CD4-positive, alpha-beta T cell (primary cell): ENCODE data around the gene DTD1. TPM values are rescaled to one million over a fixed set of nuclear protein-coding genes. Genes with fewer than 3 reads are reported as not detected.

ENCODE experiments used
- ATAC-seq: fragments of 200-7000 bp; cut with Tn5 transposase; one replicate; pipeline ENCODE4 v1.10.0; 2022; ENCODE audit warnings: mild to moderate bottlenecking; ENCODE audit not compliant: poor library complexity
- CTCF ChIA-PET: fragments of 350-600 bp; sonication (Branson Sonifier 250); formaldehyde crosslinking; loops from one replicate; lab custom pipeline; 2021; ENCODE audit warnings: antibody characterized with exemption, inconsistent platforms; lab: Charles Lee
- POLR2A ChIA-PET: fragments of 350-600 bp; sonication (Branson Sonifier 250); formaldehyde crosslinking; loops from one replicate; lab custom pipeline; 2021; ENCODE audit warnings: antibody characterized with exemption, inconsistent platforms; lab: Charles Lee
- DNase-seq, 14 experiments: peaks; one replicate each; pipeline ENCODE4 v3.0.0-alpha.2; 2013 to 2020; ENCODE audit warnings: mixed read lengths in 2 of 14
- H3K27ac ChIP-seq, 2 donors: one replicate each; pipeline versions ENCODE4 v1.5.1 to v1.7.0; 2013; ENCODE audit warnings: low read length in 2 of 2, low read depth in 1 of 2, mild to moderate bottlenecking in 1 of 2
- H3K27me3 ChIP-seq, 2 experiments: 1 replicate in 1 of 2; 2 replicates in 1 of 2; pipeline versions ENCODE4 v1.6.1 to v1.7.0; 2013; ENCODE audit warnings: low read length in 2 of 2, control low read depth in 1 of 2, mild to moderate bottlenecking in 1 of 2, moderate library complexity in 1 of 2; ENCODE audit not compliant: insufficient read depth in 2 of 2, control insufficient read depth in 1 of 2
- H3K36me3 ChIP-seq: one replicate; pipeline ENCODE4 v1.6.1; 2013; ENCODE audit warnings: low read length, control low read depth; ENCODE audit not compliant: insufficient read depth
- H3K4me1 ChIP-seq: one replicate; pipeline ENCODE4 v1.6.1; 2013; ENCODE audit warnings: low read length, control low read depth; ENCODE audit not compliant: insufficient read depth
- H3K4me3 ChIP-seq: one replicate; pipeline ENCODE4 v1.5.1; 2013; ENCODE audit warnings: mild to moderate bottlenecking, low read length, moderate library complexity
- H3K9me3 ChIP-seq, 2 experiments: 1 replicate in 1 of 2; 2 replicates in 1 of 2; pipeline versions ENCODE4 v1.6.1 to v1.7.0; 2013; ENCODE audit warnings: low read length in 2 of 2, mild to moderate bottlenecking in 2 of 2, control low read depth in 1 of 2, moderate library complexity in 1 of 2; ENCODE audit not compliant: control insufficient read depth in 1 of 2, insufficient read depth in 1 of 2
- H3K27ac Mint-ChIP-seq: one replicate; pipeline ENCODE4 v1.8.0; 2020; ENCODE audit warnings: mixed read lengths
- H3K27me3 Mint-ChIP-seq: one replicate; pipeline ENCODE4 v1.8.0; 2021; ENCODE audit warnings: mixed read lengths
- H3K36me3 Mint-ChIP-seq: one replicate; pipeline ENCODE4 v1.8.0; 2021; ENCODE audit warnings: low read depth, mixed read lengths
- H3K4me1 Mint-ChIP-seq: one replicate; pipeline ENCODE4 v1.8.0; 2021; ENCODE audit warnings: low read depth, mixed read lengths
- H3K4me3 Mint-ChIP-seq: one replicate; pipeline ENCODE4 v1.8.0; 2020; ENCODE audit warnings: mild to moderate bottlenecking, mixed read lengths
- H3K9me3 Mint-ChIP-seq: one replicate; pipeline ENCODE4 v1.8.0; 2020; ENCODE audit warnings: mixed read lengths
- CTCF ChIP-seq: fragments of 200-600 bp; IDR thresholded peaks from one replicate; pipeline ENCODE4 v1.8.0; 2022; ENCODE audit warnings: antibody characterized with exemption, mild to moderate bottlenecking
- intact Hi-C, 2 experiments: fragments of 100-400 bp; cut with DNase I in 1 of 2; cut with micrococcal nuclease in 1 of 2; formaldehyde crosslinking; loops; one replicate each; pipeline versions ENCODE4 v1.15.1 to v1.9.0; 2023 to 2025; cut with DNase I, micrococcal nuclease
- total RNA-seq, 174 experiments: library from RNA in 2 of 174; stranded (reverse) in 2 of 174; gene quantifications; one replicate each; pipeline ENCODE4 v1.2.3 and lab custom pipeline; 2021 to 2026

DTD1 gene
- total RNA-seq, 2 experiments from 2014 or later = 15.4 to 16.1 TPM

DNA sequence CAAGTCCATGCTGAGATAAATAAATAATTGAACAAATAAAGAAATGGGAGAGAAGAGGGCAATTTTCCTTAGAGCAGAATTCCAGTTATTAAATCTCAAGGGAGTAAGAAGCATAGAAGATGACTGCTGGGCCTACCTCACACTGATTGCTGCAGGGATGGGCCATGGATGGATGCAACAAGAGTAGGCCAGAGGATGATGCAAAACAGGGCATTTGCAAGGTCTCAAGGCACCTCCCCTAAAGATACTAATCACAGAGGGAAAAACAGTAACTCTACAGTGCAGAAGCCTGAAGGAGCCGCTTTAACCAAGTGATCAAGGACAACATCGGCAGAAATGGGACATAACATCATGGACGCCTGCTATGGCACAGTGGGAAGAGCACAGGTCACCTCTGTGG lies 224.1 kb downstream of the DTD1 start:
- H3K36me3 Mint-ChIP-seq = no peaks in the 10 kb centered on the region
- CTCF ChIA-PET = no interaction called here
- POLR2A ChIA-PET = interaction anchor here (1.2 kb wide), 1 partner anchor 18 kb away, joined by 5 read pairs; no protein-coding TSS in a partner anchor
- ATAC-seq (no peak), DNase-seq (no peak)
- no peak overlapping the region for H3K4me3 ChIP-seq
- TF ChIP-seq CTCF = no peak
- peaks cover 4% of the 10 kb centered on the region for H3K27me3 Mint-ChIP-seq
- H3K4me1 ChIP-seq = no peaks in the 10 kb centered on the region
- no peaks in the 10 kb centered on the region for H3K9me3 ChIP-seq
- no peak overlapping the region for H3K27ac Mint-ChIP-seq
- no peaks in the 10 kb centered on the region for H3K4me1 Mint-ChIP-seq
- no peaks in the 10 kb centered on the region for H3K36me3 ChIP-seq
- no peaks in the 10 kb centered on the region for H3K27me3 ChIP-seq
- no peak overlapping the region for H3K27ac ChIP-seq
- intact Hi-C loops = no loop called here
- H3K9me3 Mint-ChIP-seq = no peaks in the 10 kb centered on the region
- H3K4me3 Mint-ChIP-seq = no peak overlapping the region

GRCh38 chr20:18813483-18813882 lies 225.6 kb downstream of the DTD1 start, which contains the start of gene SCP2D1:
Gene SCP2D1 (plus strand): TSS chr20:18813783. CDS start chr20:18813816, 33 bp downstream.
- H3K36me3 Mint-ChIP-seq = no peaks in the 10 kb centered on the region
- no peak for TF ChIP-seq CTCF
- POLR2A ChIA-PET = no interaction called here
- no peak for ATAC-seq
- no peaks in the 10 kb centered on the region for H3K9me3 ChIP-seq
- CTCF ChIA-PET = no interaction called here
- H3K27me3 Mint-ChIP-seq = peaks cover 4% of the 10 kb centered on the region
- no peaks in the 10 kb centered on the region for H3K4me1 Mint-ChIP-seq
- no peaks in the 10 kb centered on the region for H3K4me1 ChIP-seq
- no peak within 1 kb of the TSS for H3K4me3 ChIP-seq
- H3K36me3 ChIP-seq = no peaks in the 10 kb centered on the region
- no peak within 1 kb of the TSS for H3K27ac ChIP-seq
- no peak within 1 kb of the TSS for H3K4me3 Mint-ChIP-seq
- H3K27ac Mint-ChIP-seq = no peak within 1 kb of the TSS
- intact Hi-C loops = no loop called here
- no peaks in the 10 kb centered on the region for H3K27me3 ChIP-seq
- no peaks in the 10 kb centered on the region for H3K9me3 Mint-ChIP-seq
- no peak for DNase-seq

GRCh38 chr20:18815194-18815942 lies 227.5 kb downstream of the DTD1 start:
- no peak overlapping the region for H3K27ac Mint-ChIP-seq
- no peaks in the 10 kb centered on the region for H3K36me3 Mint-ChIP-seq
- DNase-seq = no peak
- ChIA-PET CTCF (no interaction called here), POLR2A (no interaction called here)
- no peaks in the 10 kb centered on the region for H3K9me3 ChIP-seq
- H3K4me3 Mint-ChIP-seq = no peak overlapping the region
- no peak for TF ChIP-seq CTCF
- H3K4me1 ChIP-seq = no peaks in the 10 kb centered on the region
- no peak for ATAC-seq
- no peaks in the 10 kb centered on the region for H3K36me3 ChIP-seq
- H3K9me3 Mint-ChIP-seq = no peaks in the 10 kb centered on the region
- no peaks in the 10 kb centered on the region for H3K4me1 Mint-ChIP-seq
- intact Hi-C loops = no loop called here
- no peak overlapping the region for H3K4me3 ChIP-seq
- H3K27me3 Mint-ChIP-seq = peaks cover 4% of the 10 kb centered on the region
- H3K27ac ChIP-seq = no peak overlapping the region
- H3K27me3 ChIP-seq = no peaks in the 10 kb centered on the region

Other genes with a start within 250 kb of the DTD1 start
- gene DZANK1, start 121.0 kb upstream of the DTD1 start, total RNA-seq = 1 to 10 TPM; 1.8 to 1.9 TPM
- gene POLR3F, start 120.7 kb upstream of the DTD1 start, total RNA-seq = 1 to 10 TPM; 7.9 to 8.8 TPM
- 1 to 10 TPM; 1.6 to 2.1 TPM for gene RBBP9, start 90.8 kb upstream of the DTD1 start, total RNA-seq
- 10 to 100 TPM; 29.2 to 32.8 TPM for gene SEC23B, start 80.1 kb upstream of the DTD1 start, total RNA-seq
- 10 to 100 TPM; 78.7 to 79.8 TPM for gene SMIM26, start 20.6 kb upstream of the DTD1 start, total RNA-seq
- gene SCP2D1, start 225.7 kb downstream of the DTD1 start, total RNA-seq = not detected